ENCODE measurements around the gene XPNPEP3.

The XPNPEP3 gene

GRCh38 chr22:40973144-40973543 is 116.2 kb downstream of the XPNPEP3 start:
- DNase-seq (ENCODE audit: low read depth) = no peak
- TF ChIP-seq, protein P1, sequence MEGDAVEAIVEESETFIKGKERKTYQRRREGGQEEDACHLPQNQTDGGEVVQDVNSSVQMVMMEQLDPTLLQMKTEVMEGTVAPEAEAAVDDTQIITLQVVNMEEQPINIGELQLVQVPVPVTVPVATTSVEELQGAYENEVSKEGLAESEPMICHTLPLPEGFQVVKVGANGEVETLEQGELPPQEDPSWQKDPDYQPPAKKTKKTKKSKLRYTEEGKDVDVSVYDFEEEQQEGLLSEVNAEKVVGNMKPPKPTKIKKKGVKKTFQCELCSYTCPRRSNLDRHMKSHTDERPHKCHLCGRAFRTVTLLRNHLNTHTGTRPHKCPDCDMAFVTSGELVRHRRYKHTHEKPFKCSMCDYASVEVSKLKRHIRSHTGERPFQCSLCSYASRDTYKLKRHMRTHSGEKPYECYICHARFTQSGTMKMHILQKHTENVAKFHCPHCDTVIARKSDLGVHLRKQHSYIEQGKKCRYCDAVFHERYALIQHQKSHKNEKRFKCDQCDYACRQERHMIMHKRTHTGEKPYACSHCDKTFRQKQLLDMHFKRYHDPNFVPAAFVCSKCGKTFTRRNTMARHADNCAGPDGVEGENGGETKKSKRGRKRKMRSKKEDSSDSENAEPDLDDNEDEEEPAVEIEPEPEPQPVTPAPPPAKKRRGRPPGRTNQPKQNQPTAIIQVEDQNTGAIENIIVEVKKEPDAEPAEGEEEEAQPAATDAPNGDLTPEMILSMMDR (conservative IDR thresholded peaks at IDR 0.05; ENCODE audit: low read depth, low read length) = no peak
- no peak overlapping the region for H3K4me3 ChIP-seq (ENCODE audit: low read depth, low read length)

- no peak for DNase-seq (ENCODE audit: low read depth)
- H3K4me3 ChIP-seq (ENCODE audit: low read depth, low read length) = no peak overlapping the region
- TF ChIP-seq, protein P1 (conservative IDR thresholded peaks at IDR 0.05; ENCODE audit: low read depth, low read length) = no peak
These were observed 118.4 kb downstream of the XPNPEP3 start for GRCh38 chr22:40975366-40975765.

DNA sequence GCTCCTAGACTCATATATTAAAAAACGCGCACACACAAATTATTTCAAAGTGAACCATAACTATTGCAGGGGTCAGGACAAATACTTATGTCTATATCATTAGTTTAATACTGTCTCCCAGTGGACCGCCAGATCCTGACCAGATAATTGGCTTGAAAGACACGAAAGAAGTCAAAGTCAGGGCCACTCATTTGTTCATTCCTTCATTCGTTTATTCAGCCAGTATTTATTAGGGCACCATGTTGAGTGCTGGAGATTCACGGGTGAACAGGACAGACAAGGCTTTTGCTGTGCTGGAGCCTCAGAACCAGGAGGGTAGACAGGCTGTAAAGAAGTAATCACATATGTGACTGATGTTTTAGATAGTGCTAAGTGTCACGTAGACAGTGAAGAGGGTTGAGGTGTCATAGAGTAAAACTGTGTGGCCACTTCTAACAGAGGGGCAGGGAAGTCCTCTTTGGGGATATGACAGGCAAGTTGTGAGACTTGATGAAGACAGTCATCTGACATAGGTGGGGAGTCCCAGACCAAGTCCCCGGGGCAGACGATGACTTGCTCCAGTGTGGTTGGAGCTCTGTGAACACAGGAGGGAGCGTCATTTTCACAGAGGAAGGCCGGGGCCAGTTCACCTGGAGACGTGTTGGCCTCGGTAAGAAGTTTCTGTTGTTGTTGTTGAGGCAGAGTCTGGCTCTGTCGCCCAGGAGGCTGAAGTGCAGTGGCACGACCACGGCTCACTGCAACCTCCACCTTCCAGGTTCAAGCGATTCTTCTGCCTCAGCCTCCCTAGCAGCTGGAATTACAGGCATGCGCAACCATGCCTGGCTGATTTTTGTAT is 120.1 kb downstream of the XPNPEP3 start:
- TF ChIP-seq, protein P1 (conservative IDR thresholded peaks at IDR 0.05; ENCODE audit: low read depth, low read length) = no peak
- DNase-seq (ENCODE audit: low read depth) = no peak
- no peak overlapping the region for H3K4me3 ChIP-seq (ENCODE audit: low read depth, low read length)

DNA sequence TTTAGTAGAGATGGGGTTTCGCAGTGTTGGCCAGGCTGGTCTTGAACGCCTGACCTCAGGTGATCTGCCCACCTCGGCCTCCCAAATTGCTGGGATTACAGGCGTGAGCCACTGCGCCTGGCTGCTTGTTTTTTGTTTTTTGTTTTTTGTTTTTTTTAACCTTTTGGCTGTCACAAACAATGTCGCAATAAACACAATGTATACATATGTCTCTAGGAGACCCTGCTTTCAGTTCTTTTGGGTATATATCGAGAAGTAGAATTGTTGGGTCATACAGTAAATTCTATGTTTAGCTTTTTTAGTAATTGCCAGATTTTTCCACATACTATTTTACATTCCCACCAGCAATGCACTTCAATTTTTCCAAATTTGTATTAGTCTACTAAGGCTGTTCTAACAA is 122.2 kb downstream of the XPNPEP3 start:
- no peak for DNase-seq (ENCODE audit: low read depth)
- TF ChIP-seq, protein P1 (conservative IDR thresholded peaks at IDR 0.05; ENCODE audit: low read depth, low read length) = no peak
- H3K4me3 ChIP-seq (ENCODE audit: low read depth, low read length) = no peak overlapping the region

- DNase-seq (ENCODE audit: low read depth) = no peak
- TF ChIP-seq, protein P1 (conservative IDR thresholded peaks at IDR 0.05; ENCODE audit: low read depth, low read length) = no peak
- no peak overlapping the region for H3K4me3 ChIP-seq (ENCODE audit: low read depth, low read length)
These were observed 122.9 kb downstream of the XPNPEP3 start for GRCh38 chr22:40979871-40980270.
